SIG-M5 (cell line): ENCODE measurements around the gene PRDX4.
A peak's percentile ranks its signal among the peaks of the same experiment; 100 is the strongest.
"Not testable (repeated sequence)": the region's sequence is repeated elsewhere in the genome, so short reads cannot be mapped to it uniquely, and the experiment has no call there.

Experiments
- DNase-seq: peaks from one replicate; lab custom pipeline; 2025; lab: John Stamatoyannopoulos, UW

The PRDX4 gene

DNA sequence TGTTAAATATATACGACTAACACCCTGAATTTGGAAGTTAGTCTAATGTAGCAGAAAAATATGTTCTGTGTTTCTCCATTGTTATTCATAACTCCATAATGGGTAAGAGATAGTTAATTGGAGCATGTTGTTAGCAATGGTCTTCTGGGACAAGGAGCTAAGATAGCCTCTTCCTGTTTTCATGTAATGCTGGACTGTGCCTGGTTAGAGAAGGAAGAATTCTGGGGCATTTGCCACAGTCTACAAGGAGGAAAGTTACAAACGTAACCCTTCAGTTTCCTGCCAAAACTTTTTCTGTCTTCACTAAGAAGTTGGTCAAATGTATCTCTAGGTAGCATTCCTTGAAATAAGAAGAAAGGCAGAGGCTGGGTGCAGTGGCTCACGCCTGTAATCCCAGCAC lies 5.8 kb downstream of the PRDX4 start:
- DNase-seq = no peak

DNA sequence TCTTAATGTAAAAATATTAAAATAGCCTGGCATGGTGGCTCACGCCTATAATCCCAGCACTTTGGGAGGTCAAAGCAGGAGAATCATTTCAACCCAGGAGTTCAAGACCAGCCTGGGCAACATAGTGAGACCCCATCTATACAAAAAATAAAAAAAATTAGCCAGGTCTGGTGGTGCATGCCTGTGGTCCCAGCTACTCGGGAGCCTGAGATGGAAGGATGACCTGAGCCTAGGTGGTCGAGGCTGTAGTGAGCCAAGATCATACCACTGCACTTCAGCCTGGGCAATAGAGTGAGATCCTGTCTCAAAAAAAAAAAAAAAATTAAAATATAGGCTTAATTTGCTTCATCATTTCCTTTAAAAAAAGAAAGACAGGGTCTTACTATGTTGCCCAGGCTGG lies 9.2 kb downstream of the PRDX4 start:
- not testable (repeated sequence) for DNase-seq

DNA sequence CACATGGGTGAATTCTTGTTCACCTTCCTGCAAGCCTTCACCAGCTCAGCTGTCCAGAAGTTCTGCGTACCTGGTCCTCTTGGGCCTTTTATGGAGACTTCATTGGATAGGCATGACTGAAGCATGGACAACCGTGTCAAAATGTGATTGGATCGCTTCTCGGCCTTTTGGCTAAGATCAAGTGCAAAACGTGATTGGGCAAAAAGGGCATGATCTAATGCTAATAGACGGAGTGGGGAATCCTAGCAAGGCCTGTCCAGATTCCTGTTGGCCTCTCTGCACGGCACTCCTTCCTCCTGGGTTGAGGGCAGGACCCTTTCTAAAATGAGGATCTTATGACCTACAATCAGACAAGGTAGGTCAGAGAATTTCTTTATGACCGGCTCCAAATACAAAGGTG lies 24.9 kb downstream of the PRDX4 start:
- DNase-seq = no peak

DNA sequence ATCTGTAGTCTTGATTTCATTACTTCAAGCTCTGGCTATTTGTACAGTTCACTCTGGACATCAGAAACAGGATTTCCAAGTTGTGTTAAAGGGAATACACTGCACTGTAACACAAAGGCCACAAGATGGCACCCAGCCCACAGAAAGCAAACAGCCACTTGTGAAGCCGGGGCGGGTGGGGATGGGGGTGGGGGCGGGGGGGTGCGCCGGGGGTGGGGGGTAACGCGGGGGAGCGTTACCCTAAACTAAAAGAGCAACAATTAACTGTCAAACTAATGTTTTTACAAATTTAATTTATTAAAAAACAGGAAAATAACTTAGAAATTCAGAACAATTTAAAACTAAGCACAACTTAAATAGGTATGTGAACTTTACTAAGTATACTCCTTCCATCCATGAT lies 27.3 kb downstream of the PRDX4 start:
- DNase-seq = no peak

DNA sequence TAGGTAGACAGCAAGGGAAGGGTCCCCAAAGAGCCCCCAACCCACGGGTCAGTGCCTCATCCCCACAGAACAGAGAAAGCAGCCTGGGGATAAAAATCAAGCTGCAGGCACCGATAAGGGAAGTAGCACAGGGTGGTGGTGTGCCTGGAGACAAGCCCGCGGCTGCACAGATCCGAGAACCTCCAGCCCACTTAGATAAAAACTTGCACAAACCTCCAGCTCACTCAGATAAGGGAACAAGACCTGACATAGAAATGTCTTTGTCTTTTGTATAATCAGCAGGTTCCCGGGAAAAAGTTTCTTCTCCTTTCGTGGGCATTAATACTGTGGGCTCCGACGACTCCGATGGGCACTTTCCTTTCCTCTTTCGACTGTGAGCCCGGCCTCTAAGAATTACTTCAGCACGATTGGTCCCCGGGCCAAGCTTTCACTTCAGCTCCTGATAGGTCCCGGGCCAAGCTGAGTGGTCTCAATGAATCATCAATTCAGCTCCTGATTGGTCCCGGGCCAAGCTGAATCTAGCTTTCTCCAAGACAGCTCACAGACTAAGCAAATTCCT lies 32.4 kb downstream of the PRDX4 start:
- DNase-seq = peak; percentile 5

DNA sequence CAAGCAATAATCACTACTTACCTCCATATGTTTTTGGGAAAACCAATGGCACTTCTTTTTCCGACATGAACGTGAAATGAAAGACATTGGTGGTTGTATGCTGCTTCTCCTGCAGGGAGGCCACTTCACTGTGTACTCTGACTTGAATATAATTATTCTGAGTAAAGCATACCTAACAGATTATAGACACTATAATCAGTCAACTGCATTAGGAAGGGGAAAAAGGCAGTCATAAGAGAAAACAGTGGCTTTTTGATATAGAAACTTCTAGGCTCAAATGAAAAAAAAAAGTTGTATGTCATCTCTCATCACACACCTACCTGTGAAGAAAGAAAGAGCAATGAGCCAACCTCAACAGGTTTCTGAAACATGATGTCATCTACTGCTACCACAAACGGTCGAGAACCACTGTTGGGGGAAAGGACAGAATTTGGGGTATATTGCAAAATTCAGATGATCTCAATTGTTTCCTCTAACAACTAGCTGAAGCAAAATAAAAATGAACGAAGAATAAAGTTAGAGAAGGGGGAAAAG lies 37.4 kb downstream of the PRDX4 start:
- DNase-seq = no peak

DNA sequence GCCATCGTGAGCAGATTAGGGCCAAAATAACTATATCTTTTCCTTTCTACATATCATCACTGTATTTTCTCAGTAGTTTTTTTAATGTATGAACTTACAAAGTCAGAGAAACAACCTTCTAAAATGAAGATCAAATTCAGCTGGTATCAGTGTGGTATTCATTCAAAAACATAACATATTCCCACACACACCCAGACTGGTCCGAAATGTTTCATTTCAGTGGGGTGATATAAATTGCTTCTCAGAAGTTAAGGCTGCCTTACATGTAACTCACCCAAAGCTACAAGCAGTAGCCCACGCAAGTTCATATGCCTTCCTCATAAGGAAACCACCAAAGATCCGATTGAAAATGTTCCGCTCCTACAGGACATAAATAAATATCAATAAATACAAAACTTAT lies 37.9 kb downstream of the PRDX4 start:
- DNase-seq = no peak

DNA sequence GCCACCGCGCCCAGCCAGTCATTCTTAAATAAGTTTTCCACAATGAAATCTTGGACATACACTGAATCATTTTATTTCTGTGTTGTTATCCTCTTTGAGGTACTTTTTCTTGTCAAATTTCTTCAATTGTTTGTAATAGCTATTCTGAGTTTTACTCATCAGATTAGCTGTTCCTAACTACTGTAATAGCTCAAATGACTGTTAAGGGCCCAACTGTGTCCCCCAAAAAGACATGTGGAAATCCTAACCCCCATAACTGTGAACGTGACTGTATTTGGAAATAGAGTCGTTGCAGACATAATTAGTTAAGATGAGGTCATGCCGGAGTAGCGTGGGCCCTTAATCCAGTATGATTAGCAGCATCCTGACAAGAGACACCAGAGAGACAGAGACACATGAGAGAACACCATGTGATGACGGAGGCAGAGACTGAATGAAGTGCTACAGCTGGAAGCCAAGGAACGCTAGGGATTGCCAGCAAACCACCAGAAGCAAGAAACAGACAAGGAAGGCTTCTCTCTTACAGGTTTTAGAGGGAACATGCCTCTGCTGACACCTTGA lies 52.9 kb downstream of the PRDX4 start:
- DNase-seq = no peak

DNA sequence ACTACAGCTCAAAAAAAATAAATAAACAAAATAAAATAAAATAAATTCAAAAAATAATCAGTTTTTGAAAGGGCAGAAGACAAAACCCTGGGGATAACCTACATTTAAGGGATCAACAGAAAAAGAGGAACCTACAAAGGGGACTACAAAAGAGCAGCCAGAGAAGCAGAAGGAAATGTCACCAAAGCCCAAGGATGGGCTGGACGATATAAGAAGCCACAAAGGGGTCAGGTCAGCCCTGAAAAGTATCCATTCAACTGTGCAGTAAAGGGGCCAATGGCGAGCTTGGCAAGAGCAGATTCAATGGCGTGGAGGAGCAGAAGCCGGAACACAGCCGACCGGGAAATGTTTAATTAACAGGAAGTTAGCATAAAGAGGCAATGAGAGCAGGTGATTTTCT lies 58.9 kb downstream of the PRDX4 start:
- DNase-seq = no peak

DNA sequence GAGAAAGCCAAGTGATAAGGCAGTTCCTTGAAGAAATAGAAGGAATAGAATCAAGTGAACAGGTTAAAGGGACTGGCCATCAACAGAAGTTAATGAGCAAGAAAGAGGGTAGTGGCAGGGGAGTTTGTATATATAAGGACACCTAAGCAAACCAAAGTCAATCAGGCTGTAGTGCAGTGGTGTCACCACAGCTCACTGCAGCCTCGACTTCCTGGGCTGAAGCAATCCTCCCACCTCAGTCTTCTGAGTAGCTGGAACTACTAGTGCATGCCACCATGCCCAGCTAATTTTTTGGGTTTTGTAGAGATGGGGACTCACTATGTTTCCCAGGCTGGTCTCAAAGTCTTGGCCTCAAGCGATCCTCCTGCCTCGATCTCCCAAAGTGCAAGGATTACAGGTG lies 59.9 kb downstream of the PRDX4 start:
- no peak for DNase-seq

DNA sequence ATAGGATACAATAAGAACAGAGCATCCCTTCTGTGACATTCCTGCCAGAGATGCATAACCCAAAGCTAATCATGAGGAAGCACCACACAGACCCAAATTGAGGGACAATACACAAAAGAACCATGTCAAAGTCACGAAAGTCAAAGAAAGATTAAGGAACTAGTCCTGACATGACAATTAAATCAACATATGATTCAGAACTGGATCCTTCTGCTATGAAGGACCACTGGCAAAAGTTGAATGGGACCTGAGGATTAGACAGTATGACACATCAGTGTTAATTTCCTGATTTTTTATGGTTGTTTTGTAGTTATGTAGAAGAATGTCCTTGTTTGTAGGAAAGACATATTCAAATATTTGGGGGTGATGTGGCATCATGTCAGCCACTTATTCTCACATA lies 61.9 kb downstream of the PRDX4 start:
- DNase-seq = no peak

DNA sequence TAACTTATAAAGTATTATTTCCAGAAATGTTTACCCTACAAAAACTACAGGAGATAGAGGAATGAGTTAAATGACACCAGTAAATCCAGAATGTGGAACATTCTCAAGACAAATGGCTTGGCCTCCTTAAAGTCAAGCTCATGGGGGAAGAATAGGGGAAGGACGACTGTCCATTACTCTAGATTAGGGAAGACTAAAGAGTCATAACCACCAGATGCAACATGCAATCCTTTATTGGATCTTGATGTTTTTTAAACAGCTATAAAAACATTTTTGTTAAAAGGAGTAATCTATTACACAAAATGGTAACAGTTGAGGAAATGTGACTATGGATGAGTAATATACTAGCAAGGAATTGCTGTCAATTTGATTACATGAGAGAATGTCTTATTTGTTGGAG lies 64.7 kb downstream of the PRDX4 start:
- no peak for DNase-seq

DNA sequence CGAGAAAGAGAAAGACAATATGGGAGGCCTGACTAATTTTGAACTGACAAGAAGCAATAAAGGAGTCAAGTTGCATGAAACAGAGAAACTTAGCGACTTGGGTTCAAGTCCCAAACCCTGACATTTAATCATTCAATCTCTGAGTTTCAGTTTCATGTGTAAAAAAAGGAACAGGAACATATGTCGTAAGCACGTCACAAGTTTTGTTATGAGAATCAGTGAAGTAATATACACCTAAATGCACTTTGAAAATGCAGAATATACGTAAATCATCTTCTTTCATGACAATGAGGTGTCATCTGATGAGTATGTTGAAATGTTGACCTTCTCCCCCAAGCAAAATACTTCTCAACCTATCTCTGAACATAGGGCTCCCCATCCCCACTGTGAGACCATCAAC lies 65.4 kb downstream of the PRDX4 start:
- DNase-seq = no peak
